ENCODE data around the gene DNM3. TPM values are rescaled to one million over a fixed set of nuclear protein-coding genes. Genes with fewer than 3 reads are reported as not detected.
A peak's percentile ranks its signal among the peaks of the same experiment; 100 is the strongest.

DNM3 gene
- total and polyA plus RNA-seq, 10 of the 15 experiments (the other 5 are each of a cell fraction or from before 2014, with no cell fraction given), result 0.03 to 1.5 (median 0.08) TPM; not detected in 3

- WGBS (ENCODE audit: insufficient coverage, insufficient replicate concordance, low lambda C conversion rate, missing lambda C conversion rate), result 97% methylated on average over 3 of the region's 3 CpGs
- ChIA-PET RAD21 (ENCODE audit: unreplicated experiment) (interaction anchor here (1.0 kb wide), 1 partner anchor 255 kb away, joined by 3 read pairs; no protein-coding TSS in a partner anchor), POLR2A (interaction anchor here (0.6 kb wide), 1 partner anchor 656 kb away, joined by 3 read pairs; no protein-coding TSS in a partner anchor), CTCF (interaction anchor here (0.9 kb wide), 1 partner anchor 60 kb away, joined by 3 read pairs; no protein-coding TSS in a partner anchor), SMC1A (ENCODE audit: uncharacterized antibody, unreplicated experiment) (interaction anchor here (0.7 to 6.1 kb wide), 12 partner anchors 8 to 261 kb away, joined by 3 to 39 read pairs (median 3); no protein-coding TSS in a partner anchor)
- intact Hi-C loops (cut with micrococcal nuclease; ENCODE audit: unreplicated experiment) (no loop called here), in situ Hi-C loops (cut with MboI) (no loop called here)
- no peaks in the 10 kb centered on the region for H3K4me1 ChIP-seq (ENCODE audit: control insufficient read depth, insufficient read depth, low read length)
- ATAC-seq (no peak), DNase-seq (ENCODE audit: low read depth, low spot score) (no peak), FAIRE-seq (peak; percentile 52)
- no peak overlapping the region for H3K4me3 ChIP-seq
- H3K9ac ChIP-seq (ENCODE audit: control insufficient read depth, insufficient read depth, low read length), result no peak overlapping the region
- H3K36me3 ChIP-seq (ENCODE audit: control insufficient read depth in 2 of 2, insufficient read depth in 2 of 2, low read length in 1 of 2), result no peaks in the 10 kb centered on the region
- H4K20me1 ChIP-seq (ENCODE audit: control insufficient read depth, insufficient read depth), result no peaks in the 10 kb centered on the region
- no peaks in the 10 kb centered on the region for H3K79me2 ChIP-seq (ENCODE audit: control insufficient read depth, insufficient read depth, low read length)
- no peak overlapping the region for H2AFZ ChIP-seq (ENCODE audit: control insufficient read depth, low read depth, low read length)
- H3K27me3 ChIP-seq (replicated peaks in 1 of 2; ENCODE audit: control insufficient read depth in 2 of 2, insufficient read depth in 2 of 2, low read length in 1 of 2), result no peaks in the 10 kb centered on the region
- TF ChIP-seq SIX5 (IDR thresholded peaks at IDR 0.05; ENCODE audit: low read depth, low read length, severe bottlenecking) (no peak), HCFC1 (IDR thresholded peaks at IDR 0.05; ENCODE audit: low read length) (no peak), TARDBP (IDR thresholded peaks at IDR 0.05; ENCODE audit: borderline replicate concordance) (no peak), ZNF384 (IDR thresholded peaks at IDR 0.05; ENCODE audit: borderline replicate concordance, low read depth, low read length) (no peak), PKNOX1 (IDR thresholded peaks at IDR 0.05) (no peak), RFX5 (IDR thresholded peaks at IDR 0.05; ENCODE audit: low read depth, low read length) (no peak), STAT3 (IDR thresholded peaks at IDR 0.05; ENCODE audit: low read depth, low read length) (no peak)
- no TSS peak for BruUV-seq (replicated peaks)
- no peaks in the 10 kb centered on the region; the same call in 2 of the 3 replicates for H3K9me3 ChIP-seq (replicated peaks; ENCODE audit: control insufficient read depth, insufficient read depth, low read length)
- H3K27ac ChIP-seq (ENCODE audit: control insufficient read depth, insufficient read depth), result no peak overlapping the region
- H3K4me2 ChIP-seq (ENCODE audit: control insufficient read depth, insufficient read depth), result no peak overlapping the region
Measured at GRCh38 chr1:172137703-172138454, 296.6 kb downstream of the DNM3 start.

Data from GM12878 (cell line).